ENCODE data around the gene LGALSL.

GRCh38 chr2:64501946-64502345 is 48.0 kb downstream of the LGALSL start:
- no peak for TF ChIP-seq POLR2A (IDR thresholded peaks at IDR 0.05)
- TF ChIP-seq, protein P1, sequence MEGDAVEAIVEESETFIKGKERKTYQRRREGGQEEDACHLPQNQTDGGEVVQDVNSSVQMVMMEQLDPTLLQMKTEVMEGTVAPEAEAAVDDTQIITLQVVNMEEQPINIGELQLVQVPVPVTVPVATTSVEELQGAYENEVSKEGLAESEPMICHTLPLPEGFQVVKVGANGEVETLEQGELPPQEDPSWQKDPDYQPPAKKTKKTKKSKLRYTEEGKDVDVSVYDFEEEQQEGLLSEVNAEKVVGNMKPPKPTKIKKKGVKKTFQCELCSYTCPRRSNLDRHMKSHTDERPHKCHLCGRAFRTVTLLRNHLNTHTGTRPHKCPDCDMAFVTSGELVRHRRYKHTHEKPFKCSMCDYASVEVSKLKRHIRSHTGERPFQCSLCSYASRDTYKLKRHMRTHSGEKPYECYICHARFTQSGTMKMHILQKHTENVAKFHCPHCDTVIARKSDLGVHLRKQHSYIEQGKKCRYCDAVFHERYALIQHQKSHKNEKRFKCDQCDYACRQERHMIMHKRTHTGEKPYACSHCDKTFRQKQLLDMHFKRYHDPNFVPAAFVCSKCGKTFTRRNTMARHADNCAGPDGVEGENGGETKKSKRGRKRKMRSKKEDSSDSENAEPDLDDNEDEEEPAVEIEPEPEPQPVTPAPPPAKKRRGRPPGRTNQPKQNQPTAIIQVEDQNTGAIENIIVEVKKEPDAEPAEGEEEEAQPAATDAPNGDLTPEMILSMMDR (IDR thresholded peaks at IDR 0.05): no peak

Data from uterus (tissue), 2 donors.